OCI-LY7 (cell line): Measurements from ENCODE around the gene VSIR. TPM values are rescaled to one million over a fixed set of nuclear protein-coding genes. Genes with fewer than 3 reads are reported as not detected.

Source experiments
- BruUV-seq: library from RNA; stranded (reverse); fragments of 400-500 nt; replicated peaks from 2 replicates; lab custom pipeline; 2021; lab: Mats Ljungman, UMichigan
- CTCF ChIA-PET: fragments of 300-600 bp; sonication (Branson Sonifier 250); formaldehyde crosslinking; loops from one replicate; lab custom pipeline; 2022; ENCODE audit warnings: antibody characterized with exemption; ENCODE audit not compliant: unreplicated experiment; lab: Charles Lee
- POLR2A ChIA-PET: fragments of 300-600 bp; sonication (Branson Sonifier 250); formaldehyde crosslinking; loops from one replicate; lab custom pipeline; 2022; ENCODE audit warnings: antibody characterized with exemption; lab: Charles Lee
- DNase-seq: peaks from one replicate; pipeline ENCODE4 v3.0.0-alpha.2; 2015; ENCODE audit warnings: low spot score
- H2AFZ ChIP-seq: fragments of 200-600 bp; sonication (generic), shearing (Covaris generic); 2 replicates; pipeline ENCODE4 v1.6.1; 2014; ENCODE audit warnings: mild to moderate bottlenecking, antibody characterized with exemption, low read length, moderate library complexity
- H3K27ac ChIP-seq: fragments of 200-600 bp; sonication (generic); 2 replicates; pipeline ENCODE4 v1.5.1; 2014; ENCODE audit warnings: mixed run types, low read depth, mild to moderate bottlenecking, moderate library complexity, low read length, inconsistent platforms; ENCODE audit not compliant: poor library complexity, severe bottlenecking
- H3K36me3 ChIP-seq: fragments of 200-600 bp; sonication (generic); 2 replicates; pipeline ENCODE4 v1.6.1; 2014; ENCODE audit warnings: mild to moderate bottlenecking, antibody characterized with exemption, low read length, moderate library complexity, mixed read lengths; ENCODE audit not compliant: insufficient read depth
- H3K4me1 ChIP-seq: fragments of 200-600 bp; sonication (generic); 2 replicates; pipeline ENCODE4 v1.5.1; 2014; ENCODE audit warnings: mild to moderate bottlenecking, low read length; ENCODE audit not compliant: insufficient read depth, poor library complexity, severe bottlenecking
- H3K4me2 ChIP-seq: fragments of 200-600 bp; sonication (generic); 2 replicates; pipeline ENCODE4 v1.6.1; 2014; ENCODE audit warnings: mild to moderate bottlenecking, low read length
- H3K4me3 ChIP-seq: fragments of 200-600 bp; sonication (generic); 2 replicates; pipeline ENCODE4 v1.5.1; 2014; ENCODE audit warnings: mild to moderate bottlenecking, low read depth, low read length; ENCODE audit not compliant: poor library complexity, severe bottlenecking
- H3K79me2 ChIP-seq: fragments of 200-600 bp; sonication (generic); 2 replicates; pipeline ENCODE4 v1.6.1; 2016; ENCODE audit warnings: low read depth, mild to moderate bottlenecking, low read length, moderate library complexity, mixed read lengths; ENCODE audit not compliant: insufficient read depth
- H3K9me2 ChIP-seq: fragments of 200-600 bp; sonication (generic); 2 replicates; pipeline ENCODE4 v1.6.1; 2016; ENCODE audit warnings: mild to moderate bottlenecking, low read length, mixed read lengths; ENCODE audit not compliant: insufficient read depth
- H3K9me3 ChIP-seq: fragments of 200-600 bp; sonication (generic); 2 replicates; pipeline ENCODE4 v1.6.1; 2014; ENCODE audit warnings: mild to moderate bottlenecking, mixed run types, low read length, mixed read lengths
- H4K20me1 ChIP-seq: fragments of 200-600 bp; sonication (generic); 2 replicates; pipeline ENCODE4 v1.6.1; 2014; ENCODE audit warnings: mild to moderate bottlenecking, antibody characterized with exemption, low read length, moderate library complexity, mixed read lengths; ENCODE audit not compliant: insufficient read depth
- CTCF ChIP-seq: fragments of 200-600 bp; sonication (generic); conservative IDR thresholded peaks from 2 replicates; pipeline ENCODE4 v1.5.1; 2014; ENCODE audit warnings: mild to moderate bottlenecking, antibody characterized with exemption, low read length, moderate library complexity, mixed read lengths
- EZH2phosphoT487 ChIP-seq: fragments of 200-600 bp; sonication (generic); IDR thresholded peaks from 2 replicates; pipeline ENCODE4 v1.6.1; 2018; ENCODE audit warnings: low read depth, borderline replicate concordance, mild to moderate bottlenecking, mixed run types, antibody characterized with exemption, low read length, moderate library complexity, mixed read lengths
- intact Hi-C: fragments of 100-400 bp; cut with micrococcal nuclease; formaldehyde crosslinking; loops from one replicate; pipeline ENCODE4 v1.10.0; 2022; ENCODE audit not compliant: unreplicated experiment
- total RNA-seq, 2 experiments: library from RNA; depleted of rRNA in 1 of 2; stranded (reverse); fragments of >200 nt in 1 of 2; shearing (Covaris generic) in 1 of 2; gene quantifications; 2 replicates each; pipeline ENCODE4 v1.2.3, GENCODE V29; 2014 to 2022

VSIR gene
- total RNA-seq, 2 experiments from 2014 or later: 2.2 to 9.0 TPM

- Histone ChIP-seq H4K20me1 (no peaks in the 10 kb centered on the region), H3K9me3 (no peaks in the 10 kb centered on the region), H3K27ac (no peak overlapping the region), H3K79me2 (no peaks in the 10 kb centered on the region), H3K9me2 (no peaks in the 10 kb centered on the region), H2AFZ (no peak overlapping the region), H3K36me3 (no peaks in the 10 kb centered on the region), H3K4me2 (peak overlapping the region; percentile 73; the same call in 1 of the 2 replicates), H3K4me3 (no peak overlapping the region), H3K4me1 (peaks cover 50% of the 10 kb centered on the region)
- BruUV-seq: no TSS peak
- TF ChIP-seq CTCF (no peak), EZH2phosphoT487 (no peak)
- ChIA-PET CTCF (no interaction called here), POLR2A (interaction anchor here (0.5 to 1.0 kb wide), 2 partner anchors 10 to 574 kb away, joined by 3 read pairs; no protein-coding TSS in a partner anchor)
- no peak for DNase-seq
- intact Hi-C loops: no loop called here
These were observed 27.6 kb downstream of the VSIR start for GRCh38 chr10:71745664-71746250.

GRCh38 chr10:71744897-71745663, 28.2 kb downstream of the VSIR start:
- POLR2A ChIA-PET: no interaction called here
- Histone ChIP-seq H3K4me3 (no peak overlapping the region), H3K79me2 (no peaks in the 10 kb centered on the region), H2AFZ (no peak overlapping the region), H3K36me3 (no peaks in the 10 kb centered on the region), H4K20me1 (no peaks in the 10 kb centered on the region), H3K4me1 (peaks cover 43% of the 10 kb centered on the region), H3K27ac (no peak overlapping the region), H3K9me3 (no peaks in the 10 kb centered on the region), H3K4me2 (no peak overlapping the region), H3K9me2 (no peaks in the 10 kb centered on the region)
- TF ChIP-seq EZH2phosphoT487: no peak
- TF ChIP-seq CTCF: no peak
- CTCF ChIA-PET: no interaction called here
- BruUV-seq: no TSS peak
- DNase-seq: no peak
- intact Hi-C loops: no loop called here

DNA sequence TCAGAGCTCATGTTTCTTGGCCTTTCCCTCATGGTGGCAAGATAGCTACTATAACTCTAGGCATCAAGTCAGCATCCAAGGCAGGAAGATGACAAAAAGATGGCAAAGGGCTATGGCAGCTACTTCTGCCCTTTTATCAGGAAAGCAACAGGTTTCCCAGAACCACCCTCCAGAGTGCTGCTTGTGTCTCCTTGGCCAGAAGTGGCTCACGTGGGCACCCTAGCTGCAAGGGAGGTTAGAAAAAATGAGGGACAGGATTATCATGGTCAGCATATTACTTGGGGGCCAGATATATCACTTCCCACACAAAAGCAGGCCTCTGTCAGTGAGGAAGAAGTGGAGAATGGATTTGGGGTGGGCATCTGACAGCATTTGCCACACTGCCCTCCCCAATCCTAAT, 29.5 kb downstream of the VSIR start:
- Histone ChIP-seq H2AFZ (no peak overlapping the region), H3K79me2 (no peaks in the 10 kb centered on the region), H3K27ac (no peak overlapping the region), H3K36me3 (no peaks in the 10 kb centered on the region), H3K4me3 (no peak overlapping the region), H3K4me2 (no peak overlapping the region), H4K20me1 (no peaks in the 10 kb centered on the region), H3K9me2 (no peaks in the 10 kb centered on the region), H3K9me3 (no peaks in the 10 kb centered on the region), H3K4me1 (peaks cover 31% of the 10 kb centered on the region)
- intact Hi-C loops: no loop called here
- TF ChIP-seq EZH2phosphoT487 (no peak), CTCF (no peak)
- ChIA-PET CTCF (no interaction called here), POLR2A (interaction anchor here (0.5 to 1.6 kb wide), 2 partner anchors 13 to 1049 kb away, joined by 3 to 9 read pairs; no protein-coding TSS in a partner anchor)
- no TSS peak for BruUV-seq
- no peak for DNase-seq
